Measurements from ENCODE around the gene ETV3.

Gene ETV3

DNA sequence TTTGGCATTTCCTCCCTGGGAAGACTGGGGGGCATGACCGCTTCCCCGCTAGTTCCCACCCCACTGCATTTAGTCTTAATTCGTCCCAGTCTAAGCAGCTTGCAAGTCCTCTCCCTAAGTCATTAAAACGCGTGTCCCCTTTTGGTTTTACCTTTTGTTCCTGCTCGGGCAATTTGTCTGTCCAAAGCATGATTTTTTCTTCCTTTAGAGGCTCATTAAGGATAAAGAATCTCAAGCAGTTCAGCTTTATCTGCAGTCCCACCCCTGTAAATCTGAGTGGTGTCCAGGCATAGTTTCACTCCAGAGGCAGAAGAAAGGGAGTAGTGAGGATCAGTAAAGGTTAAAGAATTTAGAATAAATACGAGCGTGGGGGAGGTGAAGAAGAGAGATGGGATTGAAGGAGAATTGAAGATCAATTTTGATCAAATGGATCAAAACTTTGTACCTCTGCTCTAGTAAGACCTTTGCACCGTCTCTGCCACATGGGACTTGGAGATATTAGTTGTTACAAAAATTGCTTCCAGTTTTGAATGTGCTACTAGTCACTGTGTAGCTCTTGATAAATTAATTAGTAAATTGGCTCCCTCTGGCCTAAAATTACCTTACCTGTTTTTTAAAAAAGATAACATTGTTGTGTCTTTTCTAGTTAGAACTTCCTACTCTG, 989 bp upstream of the ETV3 start:
- DNase-seq (ENCODE audit: low spot score), result no peak

DNA sequence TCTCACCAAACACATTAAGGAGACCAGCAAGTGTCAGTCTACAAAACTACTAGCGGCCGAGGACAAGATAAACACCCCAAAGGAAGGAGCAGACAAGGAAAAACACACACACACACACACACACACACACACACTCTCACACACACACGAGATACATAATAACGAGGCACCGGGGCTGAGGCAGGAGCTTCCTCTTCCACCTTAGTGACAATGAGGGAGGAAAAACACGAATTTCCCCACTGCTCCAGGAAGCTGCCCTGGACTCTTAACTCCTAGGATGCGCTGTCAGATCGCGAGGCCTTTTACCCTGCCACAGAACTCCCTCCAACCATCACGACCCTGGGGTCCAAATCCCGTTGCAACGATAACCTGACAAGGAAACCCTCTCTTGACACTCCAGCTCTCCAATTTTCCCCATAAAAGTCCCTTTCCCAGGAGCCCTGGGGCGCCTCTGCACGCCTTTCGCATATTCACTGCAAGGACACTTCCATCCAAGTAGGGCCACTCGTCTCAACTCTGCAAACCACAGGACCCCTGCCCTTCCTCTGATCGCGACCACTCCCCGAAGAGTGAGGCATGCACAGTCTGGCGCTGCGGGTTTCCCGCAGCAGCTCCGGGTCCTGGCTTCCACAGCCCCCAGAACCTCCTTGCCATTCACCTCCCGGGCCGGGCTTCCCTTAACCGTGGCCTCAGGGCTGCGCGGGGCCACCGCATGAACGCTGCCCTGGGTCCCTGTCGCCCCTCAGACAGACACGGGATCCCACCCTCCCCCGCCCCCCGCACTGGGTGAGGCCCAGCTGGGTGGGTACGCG, 581 bp downstream of the ETV3 start:
- DNase-seq (ENCODE audit: low spot score), result no peak

DNA sequence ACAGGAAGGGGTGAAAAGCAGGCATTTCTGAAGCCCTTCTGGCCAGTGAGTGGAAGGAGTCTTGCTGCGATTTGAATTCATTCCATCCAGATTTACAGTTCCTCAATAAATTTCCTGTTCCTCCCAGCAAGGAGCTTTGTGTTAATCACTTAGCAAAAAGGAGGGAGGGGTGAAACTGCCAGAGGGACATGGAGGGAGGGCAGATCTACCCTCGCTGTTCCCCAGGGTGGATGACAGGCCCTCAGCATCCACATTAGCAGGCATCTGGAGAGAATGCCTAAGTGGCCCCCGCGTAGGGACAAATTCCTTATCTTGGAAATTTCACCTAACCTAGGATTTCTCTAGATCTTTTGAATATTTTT, 1.2 kb downstream of the ETV3 start:
- no peak for DNase-seq (ENCODE audit: low spot score)

DNA sequence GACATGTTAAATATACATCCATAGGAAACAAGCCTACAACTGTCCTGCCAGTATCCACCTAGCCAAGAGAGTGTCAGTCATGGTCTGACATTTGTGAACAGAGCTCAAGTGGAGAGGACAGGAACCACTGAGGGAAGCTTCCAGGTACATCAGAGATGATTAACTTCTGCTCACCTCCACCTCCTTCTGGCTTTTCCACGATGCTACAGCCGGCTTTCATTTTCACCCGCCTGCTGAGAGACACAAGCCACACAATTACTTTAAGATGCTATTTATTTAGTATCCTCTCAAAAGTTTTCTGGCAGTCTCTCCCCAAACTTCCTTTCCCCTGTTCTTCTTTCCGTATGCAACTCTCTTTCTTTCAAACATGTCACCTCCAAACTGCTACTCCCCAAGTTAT, 2.1 kb downstream of the ETV3 start:
- no peak for DNase-seq (ENCODE audit: low spot score)

DNA sequence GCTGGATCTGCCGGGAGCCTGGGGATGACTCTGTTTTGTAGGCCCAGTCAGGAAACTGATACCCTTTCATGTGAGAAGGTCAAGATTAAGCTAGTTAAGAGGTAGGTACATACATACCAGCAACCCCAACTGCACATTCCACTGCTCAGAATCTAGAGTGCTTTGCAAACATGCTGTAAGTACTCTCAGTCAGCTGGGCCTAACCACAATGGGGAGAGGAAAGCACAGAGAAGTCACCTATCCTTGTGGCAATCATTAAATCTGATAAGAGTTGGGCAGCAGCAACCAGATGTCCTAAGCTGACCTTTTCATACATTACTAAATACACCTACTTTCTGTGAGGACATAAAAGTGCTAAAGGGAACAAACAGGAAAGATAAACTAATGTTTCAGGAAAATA, 2.5 kb downstream of the ETV3 start:
- DNase-seq (ENCODE audit: low spot score), result no peak

DNA sequence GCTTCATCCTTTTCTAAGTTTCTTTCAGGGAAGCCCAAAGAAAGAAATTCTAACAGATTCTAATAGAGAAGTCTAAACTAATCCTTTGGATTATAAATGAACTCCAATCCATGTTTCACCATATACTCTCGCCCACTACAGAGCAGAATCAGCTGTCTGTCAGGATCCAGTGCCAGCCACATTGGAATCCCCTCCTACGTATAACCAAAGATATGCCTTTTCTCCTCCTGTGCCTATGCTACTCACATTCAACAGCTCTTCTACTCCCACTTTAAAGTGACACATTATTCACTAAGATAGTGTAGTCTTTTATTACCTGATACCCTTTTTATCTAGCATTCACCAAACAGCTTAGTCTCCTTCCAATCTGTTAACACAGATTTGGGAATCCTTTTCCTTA, 3.1 kb downstream of the ETV3 start:
- DNase-seq (ENCODE audit: low spot score), result no peak

DNA sequence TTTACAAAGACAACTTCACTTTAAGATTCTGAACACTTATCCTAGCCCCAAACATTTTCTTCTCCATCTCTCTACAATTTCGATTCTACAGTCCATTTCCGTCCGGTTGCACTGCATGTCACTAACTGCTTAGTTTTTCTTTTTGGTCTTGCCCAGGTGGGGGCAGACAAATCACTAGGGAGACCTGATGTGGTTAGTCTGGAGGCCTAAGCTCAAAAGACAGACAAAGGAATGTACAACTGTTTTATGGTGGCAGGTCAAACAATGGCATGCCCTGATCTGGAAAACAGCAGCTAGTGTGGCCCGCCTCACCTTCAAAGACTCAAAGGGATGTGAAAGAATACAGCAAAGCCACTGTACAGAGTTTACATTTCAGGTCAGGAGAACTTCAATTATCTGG, 3.8 kb downstream of the ETV3 start:
- no peak for DNase-seq (ENCODE audit: low spot score)

DNA sequence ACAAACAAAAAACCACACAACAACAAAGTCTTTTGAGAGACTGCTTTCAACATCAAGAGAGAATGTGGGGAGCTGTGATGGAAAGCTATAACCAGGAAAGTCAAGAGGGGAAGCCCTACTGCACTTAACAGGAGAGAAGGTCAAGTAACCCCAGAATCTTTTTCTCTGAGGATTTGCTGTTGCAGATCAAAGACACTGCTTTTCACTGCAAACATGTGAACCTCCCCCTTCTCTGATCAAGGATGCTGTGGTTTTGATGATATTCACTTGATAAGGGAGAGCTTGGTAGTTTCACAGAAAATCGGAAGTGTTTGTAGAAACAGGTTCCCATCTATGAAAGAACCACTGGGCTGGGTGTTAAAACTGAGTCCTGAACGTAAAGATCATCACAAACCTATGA, 4.8 kb downstream of the ETV3 start:
- no peak for DNase-seq (ENCODE audit: low spot score)

DNA sequence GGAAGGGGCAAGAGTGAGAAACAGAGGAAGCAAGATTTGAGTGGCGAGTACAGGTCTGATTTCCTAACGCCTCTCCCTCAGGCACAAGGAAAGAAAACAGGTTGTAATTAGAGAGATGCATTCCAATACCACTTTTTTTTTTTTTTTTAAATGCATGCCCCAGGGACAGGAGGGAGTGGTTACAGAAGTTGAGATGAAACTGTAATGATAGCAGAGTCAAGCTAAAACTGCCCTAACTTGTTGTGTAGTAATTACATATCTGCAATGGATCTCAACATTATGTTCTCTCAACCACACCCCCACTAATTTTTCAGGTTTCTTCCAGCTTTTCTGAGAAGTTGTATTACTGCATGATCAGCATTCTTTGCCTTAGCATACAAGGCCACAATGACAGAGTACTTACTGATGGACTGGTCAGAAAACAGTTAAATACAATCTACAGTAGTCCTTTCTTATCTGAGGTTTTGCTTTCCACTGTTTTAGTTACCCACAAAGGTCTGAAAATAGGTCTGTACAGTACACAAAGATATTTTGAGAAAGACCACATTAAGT, 5.5 kb downstream of the ETV3 start:
- no peak for DNase-seq (ENCODE audit: low spot score)

DNA sequence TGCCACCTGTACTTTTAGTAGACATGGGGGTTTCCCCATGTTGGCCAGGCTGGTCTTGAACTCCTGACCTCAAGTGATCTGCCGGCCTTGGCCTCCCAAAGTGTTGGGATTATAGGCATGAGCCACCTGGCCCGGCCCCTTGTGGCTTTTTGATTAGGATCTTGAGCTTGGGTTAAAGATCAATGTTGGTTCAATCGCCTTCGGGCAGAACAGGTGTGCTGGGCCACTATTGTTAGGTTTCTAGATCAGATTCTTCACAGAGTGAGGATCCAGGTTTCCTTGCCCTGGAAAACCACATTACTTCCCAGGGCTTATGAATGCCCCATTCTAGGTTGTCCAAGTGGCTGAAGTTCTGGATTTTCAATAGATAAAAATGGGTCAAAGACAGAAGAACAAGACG, 6.1 kb downstream of the ETV3 start:
- no peak for DNase-seq (ENCODE audit: low spot score)

DNA sequence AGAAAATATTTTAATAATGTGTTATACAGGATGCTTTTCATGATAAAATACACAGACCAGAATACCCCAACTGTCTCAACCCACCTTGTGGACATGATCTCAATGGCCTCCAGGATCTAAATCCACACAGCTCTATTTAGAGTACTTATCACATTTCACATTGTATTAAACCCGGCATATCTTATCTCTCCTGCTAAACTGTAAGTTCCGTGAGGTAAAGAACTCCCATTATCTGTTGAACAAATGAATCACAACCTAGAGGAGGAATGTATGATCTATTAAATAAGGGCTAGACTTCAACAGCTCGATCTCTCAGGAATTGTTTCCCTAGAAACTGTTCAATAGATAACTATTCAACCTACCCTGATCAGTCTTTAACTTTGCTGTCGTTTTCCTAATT, 6.9 kb downstream of the ETV3 start:
- no peak for DNase-seq (ENCODE audit: low spot score)

DNA sequence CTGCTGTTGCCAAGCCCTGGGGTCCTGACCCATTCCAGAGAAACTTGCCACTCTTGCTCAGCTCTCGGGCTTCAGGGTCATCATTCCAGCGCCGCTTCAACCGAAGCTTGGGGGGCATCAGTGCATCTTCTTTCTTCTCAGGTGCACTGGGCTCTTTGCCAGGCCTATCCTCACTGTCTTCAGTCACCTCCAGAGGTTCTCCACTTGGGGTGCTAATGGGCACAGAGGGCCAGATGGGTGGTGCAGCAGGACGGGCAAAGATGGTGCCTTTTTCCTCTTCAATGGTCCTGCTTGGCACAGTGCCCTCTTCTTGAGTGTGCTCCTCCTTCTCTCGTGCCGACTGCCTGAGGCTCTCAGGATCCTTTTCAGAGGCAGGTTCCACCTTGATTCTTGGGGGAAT, 13.3 kb downstream of the ETV3 start:
- DNase-seq (ENCODE audit: low spot score), result no peak

DNA sequence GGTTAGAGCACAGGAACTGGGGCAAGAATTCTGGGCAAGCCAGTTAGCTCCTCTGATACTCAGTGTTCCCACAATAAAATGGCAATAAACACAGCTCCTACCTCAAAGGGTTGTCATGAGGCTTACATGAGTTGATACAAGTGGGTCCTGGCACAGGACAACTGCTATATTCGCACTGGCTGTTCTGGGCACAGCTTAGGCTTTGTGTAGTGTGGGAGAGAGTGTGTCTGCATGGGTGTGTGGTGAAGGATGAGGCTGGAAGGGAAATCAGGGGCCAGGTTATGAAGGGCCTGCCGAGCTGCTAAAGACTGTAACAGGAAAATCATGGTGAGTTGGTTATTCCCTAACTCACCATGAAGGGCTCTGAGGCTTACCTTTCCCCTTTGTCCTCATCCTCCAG, 18.7 kb downstream of the ETV3 start:
- DNase-seq (ENCODE audit: low spot score), result no peak

DNA sequence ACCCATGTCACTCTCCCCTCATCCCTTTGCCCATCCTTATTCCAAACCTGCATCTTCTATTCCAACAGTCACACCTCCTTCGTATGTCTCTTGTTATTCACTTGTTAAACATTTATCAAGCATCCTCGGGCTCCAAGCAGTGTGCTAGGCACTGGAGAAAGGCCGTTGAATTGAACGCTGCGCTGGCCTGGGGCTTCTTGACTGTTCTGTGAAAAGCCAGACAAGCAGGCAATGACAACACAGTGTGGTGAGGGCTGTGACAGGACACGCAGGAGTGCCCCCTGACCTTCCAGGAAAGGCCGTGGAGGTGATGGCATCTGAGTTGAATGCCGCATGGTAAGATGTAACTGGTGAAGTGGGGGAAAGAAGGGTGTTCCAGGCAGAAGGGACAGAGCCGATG, 19.2 kb downstream of the ETV3 start:
- DNase-seq (ENCODE audit: low spot score), result no peak

DNA sequence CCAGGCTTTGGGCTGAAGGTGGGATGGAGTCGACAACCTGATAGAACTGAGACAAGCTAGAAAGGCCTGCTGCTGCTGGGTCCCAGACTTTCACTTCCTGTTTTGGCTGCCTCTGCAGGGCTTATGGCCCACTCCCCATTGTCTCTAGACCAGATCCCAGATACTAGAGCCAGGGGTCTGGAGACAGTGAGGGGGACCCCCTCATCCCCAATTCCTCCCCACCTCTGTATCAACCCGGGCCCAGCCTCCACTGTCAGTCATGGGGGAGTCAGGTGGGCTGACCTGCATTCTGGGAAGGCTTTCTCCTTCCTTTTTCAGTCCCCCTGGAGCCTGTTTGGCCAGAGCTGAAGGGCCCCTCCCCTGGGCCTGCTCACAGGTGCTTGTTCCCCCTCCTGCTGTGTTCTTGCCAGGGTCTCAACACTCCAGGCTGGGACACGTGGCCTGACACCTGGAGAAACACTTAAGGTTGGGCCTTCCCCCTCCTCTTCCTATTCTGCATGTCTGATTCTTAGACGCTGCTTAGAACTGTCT, 20.6 kb downstream of the ETV3 start:
- DNase-seq (ENCODE audit: low spot score), result no peak

DNA sequence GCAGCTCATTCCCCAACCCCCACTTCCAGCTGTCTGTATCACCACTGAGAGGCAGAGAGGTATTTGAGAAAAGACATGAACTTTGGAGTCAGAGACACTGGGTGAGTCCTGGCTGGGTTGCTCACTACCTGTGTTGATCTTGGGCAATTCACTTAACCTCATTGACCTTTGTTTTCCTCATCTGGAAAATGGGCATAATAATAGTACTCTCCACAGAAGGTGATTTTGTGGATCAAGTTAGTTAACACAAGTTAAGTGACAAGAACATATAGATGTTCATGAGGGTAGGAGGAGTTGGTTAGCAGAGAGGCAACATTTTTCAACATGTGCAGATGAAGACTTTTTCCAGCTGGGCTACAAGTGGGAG, 21.5 kb downstream of the ETV3 start:
- DNase-seq (ENCODE audit: low spot score), result no peak

DNA sequence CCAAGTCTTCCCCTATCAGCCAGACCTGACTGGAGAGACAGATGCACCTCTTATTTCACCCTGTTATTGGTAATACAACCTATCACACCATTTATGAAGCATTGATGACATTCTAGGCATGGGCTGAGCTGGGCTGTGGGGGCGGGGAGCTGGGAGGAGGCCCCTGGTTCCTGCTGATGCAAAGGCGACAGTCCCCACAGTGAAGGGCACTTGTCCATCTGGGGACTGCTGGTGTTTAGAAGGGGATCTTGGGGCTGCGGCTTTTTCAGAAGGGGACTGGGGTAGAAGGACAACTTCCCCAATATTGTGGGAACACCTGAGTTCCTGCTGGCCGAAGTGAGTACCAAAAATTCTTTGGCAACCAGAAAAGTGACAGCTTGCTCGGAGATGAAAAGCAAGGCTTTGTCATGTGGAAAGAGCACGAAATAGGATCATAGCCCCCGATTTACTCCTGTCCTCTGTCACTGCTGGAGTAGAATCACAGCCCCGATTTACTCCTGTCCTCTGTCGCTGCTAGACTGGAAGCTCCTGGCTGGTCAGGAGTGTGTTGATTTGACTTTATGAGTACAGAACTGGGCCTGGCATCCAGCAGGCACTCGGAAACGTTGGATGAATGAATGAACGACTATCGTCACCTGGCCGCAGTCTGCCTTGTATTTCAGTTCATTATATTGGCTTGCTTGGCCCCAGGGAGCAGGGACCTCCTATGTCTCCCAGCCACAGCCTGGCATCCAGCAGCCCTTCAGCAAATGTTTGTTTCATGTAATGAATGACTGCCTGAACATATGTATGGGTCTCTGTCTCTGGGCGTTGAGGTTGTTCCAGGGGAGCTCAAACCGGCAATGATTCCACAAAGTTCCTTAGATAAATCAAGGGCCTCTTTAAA, 22.1 kb downstream of the ETV3 start:
- DNase-seq (ENCODE audit: low spot score), result no peak

DNA sequence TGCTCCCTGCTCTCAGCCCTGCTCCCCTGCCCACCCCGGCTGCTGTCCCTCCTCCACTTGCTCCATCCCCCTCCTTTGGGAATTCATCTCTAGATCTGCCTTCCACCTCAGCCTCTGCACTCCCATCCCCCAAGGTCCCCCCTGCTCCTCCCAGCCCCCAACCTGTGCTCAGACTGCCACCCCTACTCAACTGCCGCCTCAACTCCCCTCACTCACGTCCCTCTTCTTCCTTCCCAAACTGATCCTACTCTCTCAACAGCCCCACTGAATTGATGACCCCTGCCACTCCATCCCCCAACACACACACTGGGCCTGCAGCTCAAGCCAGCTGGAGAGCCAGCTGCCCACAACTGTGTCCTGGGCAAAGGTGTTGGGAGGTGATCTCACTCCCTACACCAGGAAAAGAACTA, 22.8 kb downstream of the ETV3 start:
- DNase-seq (ENCODE audit: low spot score), result no peak

DNA sequence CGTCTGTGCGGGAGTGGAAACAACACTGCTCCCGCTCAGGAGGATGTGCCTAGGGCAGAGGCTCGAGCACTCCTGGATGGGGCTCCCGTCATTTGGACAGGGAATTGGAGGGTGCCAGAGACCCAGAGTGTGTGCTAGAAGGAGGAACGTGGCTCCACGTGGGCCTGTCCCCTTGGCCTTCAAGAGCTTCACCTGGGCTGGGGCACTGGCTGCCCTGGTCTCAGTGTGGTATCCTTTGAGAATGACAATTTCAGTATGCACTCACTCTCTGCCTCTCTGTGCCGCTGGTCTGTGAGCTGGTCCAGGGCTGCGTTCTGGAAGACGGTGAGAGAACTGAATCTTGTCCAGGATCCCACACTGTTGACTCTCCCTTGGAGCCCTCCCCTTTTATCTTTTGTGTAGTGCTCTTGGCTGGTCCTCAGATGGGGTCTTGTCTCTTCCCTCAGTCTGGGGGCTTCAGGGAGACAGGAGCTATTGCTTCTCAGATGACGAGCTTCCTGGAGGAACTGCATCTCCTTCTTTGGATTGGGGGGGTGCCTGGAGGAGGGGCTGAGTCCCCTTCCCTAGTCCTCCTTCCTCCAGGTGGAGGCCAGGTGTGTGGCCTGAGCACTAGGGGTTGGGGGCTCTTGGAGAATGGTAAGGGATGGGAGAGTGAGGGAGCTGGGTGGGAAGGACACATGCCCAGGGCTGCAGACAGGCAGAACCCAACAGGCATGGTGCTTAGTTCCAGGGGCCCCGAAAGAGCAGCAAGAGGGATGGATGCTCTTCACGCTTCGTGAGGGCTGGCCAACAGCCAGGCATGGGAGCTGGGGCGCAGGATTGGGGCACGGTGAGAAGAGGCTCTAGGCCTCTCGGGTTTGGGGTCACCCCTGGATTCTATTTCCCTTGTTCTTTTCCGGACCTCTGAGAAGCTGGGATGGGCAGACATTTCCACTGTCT, 23.7 kb downstream of the ETV3 start:
- no peak for DNase-seq (ENCODE audit: low spot score)

DNA sequence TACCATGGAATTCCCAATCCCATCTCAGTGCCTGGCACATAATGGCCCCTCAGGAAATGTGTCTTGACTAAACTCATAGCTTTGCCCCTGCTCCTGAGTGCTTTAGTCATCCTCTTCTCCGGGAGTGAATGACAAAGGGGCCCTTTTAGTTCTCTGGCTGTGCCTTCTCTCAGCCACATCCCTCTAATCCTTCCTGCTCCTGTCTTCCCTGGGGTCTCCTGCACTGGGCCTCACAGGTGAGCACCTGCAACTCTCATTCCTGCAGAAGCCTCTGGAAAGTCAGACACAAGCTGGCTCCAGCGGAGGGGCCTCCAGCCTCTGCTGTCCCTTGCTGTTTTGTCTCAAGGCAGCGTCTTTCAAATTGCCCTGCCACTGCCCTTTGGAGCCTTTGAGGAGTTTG, 24.6 kb downstream of the ETV3 start:
- DNase-seq (ENCODE audit: low spot score), result no peak

DNA sequence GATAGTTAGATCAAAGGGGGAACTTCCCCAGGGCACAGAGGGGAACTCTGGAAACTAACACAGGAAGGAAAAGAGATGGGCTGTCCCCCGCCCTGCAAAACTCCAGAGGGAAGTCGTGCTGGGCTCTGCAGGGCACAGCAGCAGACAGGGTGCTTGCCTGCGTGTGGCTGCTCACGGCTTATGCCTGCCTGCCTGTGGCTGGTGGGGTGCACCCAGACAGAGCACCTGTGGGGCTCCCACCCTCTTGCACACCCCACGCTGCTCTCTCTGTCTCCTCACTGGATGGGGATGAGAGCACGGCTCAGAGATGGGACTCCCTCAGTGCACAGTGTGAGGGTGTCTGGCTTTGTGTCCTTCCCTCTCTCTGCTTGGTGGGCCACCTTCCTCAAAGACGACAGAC, 25.1 kb downstream of the ETV3 start:
- no peak for DNase-seq (ENCODE audit: low spot score)
